Upper lobe of left lung (tissue), 6 donors: ENCODE data around the gene MLKL. TPM values are rescaled to one million over a fixed set of nuclear protein-coding genes. Genes with fewer than 3 reads are reported as not detected.

ENCODE experiments used
- ATAC-seq, 2 donors: fragments of 200-7000 bp; cut with Tn5 transposase; one replicate each; pipeline ENCODE4 v1.9.1; 2022; ENCODE audit warnings: mild to moderate bottlenecking in 2 of 2, moderate library complexity in 2 of 2; ENCODE audit not compliant: low FRiP score in 2 of 2
- DNase-seq, 2 donors: peaks; one replicate each; pipeline ENCODE4 v3.0.0-alpha.2; 2019 to 2020
- H3K27ac ChIP-seq, 4 donors: fragments of 200-600 bp; sonication (generic); one replicate each; pipeline ENCODE4 v1.5.1; 2016 to 2019
- H3K27me3 ChIP-seq, 4 donors: fragments of 200-600 bp; sonication (generic); one replicate each; pipeline ENCODE4 v1.5.1; 2017 to 2019
- H3K36me3 ChIP-seq, 4 donors: fragments of 200-600 bp; sonication (generic); one replicate each; pipeline ENCODE4 v1.5.1; 2016 to 2019
- H3K4me1 ChIP-seq, 4 donors: fragments of 200-600 bp; sonication (generic); one replicate each; pipeline ENCODE4 v1.5.1; 2018 to 2019
- H3K4me3 ChIP-seq, 4 donors: fragments of 200-600 bp; sonication (generic); one replicate each; pipeline ENCODE4 v1.5.1; 2017 to 2019; ENCODE audit warnings: mild to moderate bottlenecking in 2 of 4, moderate library complexity in 1 of 4
- H3K9me3 ChIP-seq, 4 donors: fragments of 200-600 bp; sonication (generic); one replicate each; pipeline ENCODE4 v1.5.1; 2018 to 2019
- CTCF ChIP-seq, 6 experiments: fragments of 450-650 bp in 4 of 6; fragments of 200-600 bp in 2 of 6; sonication (generic) in 2 of 6; IDR thresholded peaks; one replicate each; pipeline ENCODE4 v1.5.1; 2016 to 2019; ENCODE audit warnings: antibody characterized with exemption in 6 of 6
- EP300 ChIP-seq, 4 donors: sonication (generic); formaldehyde crosslinking; IDR thresholded peaks; one replicate each; pipeline ENCODE4 v1.5.1; 2017; ENCODE audit warnings: antibody characterized with exemption in 4 of 4, control low read depth in 2 of 4
- POLR2A ChIP-seq, 4 donors: fragments of 450-650 bp; IDR thresholded peaks; one replicate each; pipeline ENCODE4 v1.5.1; 2016 to 2017; ENCODE audit warnings: antibody characterized with exemption in 4 of 4, mild to moderate bottlenecking in 2 of 4
- POLR2AphosphoS5 ChIP-seq, 2 donors: sonication (generic); formaldehyde crosslinking; IDR thresholded peaks; one replicate each; pipeline ENCODE4 v1.5.1; 2017; ENCODE audit warnings: antibody characterized with exemption in 2 of 2
- WGBS, 2 donors: methylation state at CpG; one replicate each; pipeline ENCODE4 v1.1.5; 2017 to 2018; 5-methylcytosine and 5-hydroxymethylcytosine counted together
- total RNA-seq, 6 donors: library from RNA; depleted of rRNA in 4 of 6; stranded (reverse); fragments of >200 nt in 4 of 6; gene quantifications; one replicate each; pipeline versions ENCODE4 v1.1.0 to v1.2.1, GENCODE V29; 2016 to 2021
- donor health status: DM: no; HTN: no; CAD: no; lungs with moderate emphysema.
- donor health status: DM: no; HTN: yes; CAD: no; lungs with severe emphysema.

The MLKL gene
- total RNA-seq, 6 donors from 2014 or later = 15.0 to 81.7 (median 31.6) TPM

- Histone ChIP-seq H3K36me3 (no peaks in the 10 kb centered on the region), H3K27ac (no peak overlapping the region), H3K4me3 (no peak overlapping the region), H3K9me3 (no peaks in the 10 kb centered on the region), H3K4me1 (no peaks in the 10 kb centered on the region), H3K27me3 (no peaks in the 10 kb centered on the region)
- ATAC-seq = no peak
- 88 to 92% methylated on average over 9 to 26 of the region's 27 CpGs for WGBS, 2 donors
- TF ChIP-seq POLR2A (IDR thresholded peaks at IDR 0.05) (no peak), POLR2AphosphoS5 (IDR thresholded peaks at IDR 0.05) (no peak), CTCF (IDR thresholded peaks at IDR 0.05) (no peak), EP300 (IDR thresholded peaks at IDR 0.05) (no peak)
- DNase-seq = peak in 1 of 2 donors; percentile 66
Measured at GRCh38 chr16:74718741-74719610, 18.3 kb upstream of the MLKL start.

DNA sequence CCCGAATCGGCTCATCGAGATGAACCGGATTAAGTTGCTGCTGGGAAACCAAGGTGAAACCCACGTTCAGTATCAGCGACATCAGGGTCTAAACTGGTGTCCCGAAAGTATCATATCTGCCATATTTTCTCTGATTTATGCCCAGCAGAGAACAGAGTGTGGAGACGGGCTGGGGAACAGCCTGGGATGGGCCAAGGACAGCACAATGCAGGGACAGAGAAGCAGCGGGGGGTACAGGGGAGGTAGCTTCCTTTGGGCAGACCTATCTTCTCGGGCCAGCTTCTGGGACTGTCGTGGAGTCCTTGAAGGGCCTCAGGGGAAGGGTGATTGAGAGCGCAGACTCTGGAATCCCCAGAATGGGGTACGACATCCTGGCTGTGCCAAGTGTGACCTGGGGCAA is 17.5 kb upstream of the MLKL start:
- 93% methylated on average over 13 of the region's 13 CpGs for WGBS, 2 donors
- TF ChIP-seq POLR2A (IDR thresholded peaks at IDR 0.05) = no peak
- TF ChIP-seq POLR2AphosphoS5 (IDR thresholded peaks at IDR 0.05) = no peak
- TF ChIP-seq EP300 (IDR thresholded peaks at IDR 0.05) = no peak
- no peak for TF ChIP-seq CTCF (IDR thresholded peaks at IDR 0.05)
- no peak for ATAC-seq
- Histone ChIP-seq H3K4me1 (no peaks in the 10 kb centered on the region), H3K27me3 (no peaks in the 10 kb centered on the region), H3K36me3 (no peaks in the 10 kb centered on the region), H3K9me3 (no peaks in the 10 kb centered on the region), H3K27ac (no peak overlapping the region), H3K4me3 (no peak overlapping the region)
- DNase-seq = no peak

- H3K4me1 ChIP-seq = no peaks in the 10 kb centered on the region
- no peak overlapping the region for H3K27ac ChIP-seq
- H3K27me3 ChIP-seq = no peaks in the 10 kb centered on the region
- ATAC-seq (no peak), DNase-seq (no peak)
- WGBS, 2 donors = 81 to 85% methylated on average over 7 of the region's 7 CpGs
- no peaks in the 10 kb centered on the region for H3K36me3 ChIP-seq
- H3K4me3 ChIP-seq = no peak overlapping the region
- H3K9me3 ChIP-seq = no peaks in the 10 kb centered on the region
- TF ChIP-seq POLR2A (IDR thresholded peaks at IDR 0.05) (no peak), CTCF (IDR thresholded peaks at IDR 0.05) (no peak), POLR2AphosphoS5 (IDR thresholded peaks at IDR 0.05) (no peak), EP300 (IDR thresholded peaks at IDR 0.05) (no peak)
Measured at GRCh38 chr16:74717367-74717766, 16.7 kb upstream of the MLKL start.

DNA sequence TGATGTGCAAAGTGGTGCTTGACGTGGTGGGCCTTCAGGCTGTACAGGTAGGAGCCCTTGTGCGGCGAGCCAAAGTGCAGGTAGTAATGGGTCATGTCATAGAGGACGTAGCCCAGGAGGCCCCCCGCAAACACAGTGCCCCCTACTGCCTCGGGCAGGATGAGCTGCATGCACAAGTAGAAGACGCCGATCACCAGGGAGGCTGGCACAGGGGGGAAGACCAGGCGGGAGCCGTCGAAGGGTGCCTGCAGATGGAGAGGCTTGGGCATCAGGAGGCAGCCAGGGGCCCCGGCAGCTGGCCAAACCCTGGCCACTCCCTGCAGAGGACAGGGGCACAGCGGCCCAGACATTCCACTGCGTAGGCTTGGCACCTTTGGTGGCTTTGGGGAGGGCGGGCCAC is 15.7 kb upstream of the MLKL start:
- TF ChIP-seq POLR2A (IDR thresholded peaks at IDR 0.05) (no peak), CTCF (IDR thresholded peaks at IDR 0.05) (no peak), POLR2AphosphoS5 (IDR thresholded peaks at IDR 0.05) (no peak), EP300 (IDR thresholded peaks at IDR 0.05) (no peak)
- no peaks in the 10 kb centered on the region for H3K27me3 ChIP-seq
- no peaks in the 10 kb centered on the region for H3K4me1 ChIP-seq
- no peak overlapping the region for H3K4me3 ChIP-seq
- no peak for ATAC-seq
- H3K9me3 ChIP-seq = no peaks in the 10 kb centered on the region
- DNase-seq = peak in 1 of 2 donors; percentile 69
- no peaks in the 10 kb centered on the region for H3K36me3 ChIP-seq
- no peak overlapping the region for H3K27ac ChIP-seq
- 84 to 91% methylated on average over 11 to 15 of the region's 15 CpGs for WGBS, 2 donors

DNA sequence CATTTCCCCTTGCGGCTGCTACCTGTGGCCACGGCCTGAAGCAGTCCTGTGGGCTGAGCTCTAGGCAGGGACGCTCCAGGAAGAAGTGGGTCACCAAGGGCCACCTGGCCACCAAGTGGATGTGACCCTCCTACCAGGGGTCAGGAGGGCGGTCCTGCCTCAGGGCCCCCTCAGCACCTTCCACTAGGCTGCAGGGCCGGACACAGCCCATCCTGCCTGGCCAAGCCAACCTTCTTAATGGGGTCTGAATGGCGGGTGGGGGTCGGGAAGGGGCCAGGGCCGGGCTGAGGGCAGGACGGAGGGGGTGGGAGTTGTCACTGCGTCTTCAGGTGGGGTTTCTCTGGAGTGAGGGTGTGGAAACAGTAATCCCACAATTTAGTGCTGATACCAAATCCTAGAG is 13.2 kb upstream of the MLKL start:
- no peaks in the 10 kb centered on the region for H3K4me1 ChIP-seq
- TF ChIP-seq POLR2A (IDR thresholded peaks at IDR 0.05) (no peak), EP300 (IDR thresholded peaks at IDR 0.05) (no peak), POLR2AphosphoS5 (IDR thresholded peaks at IDR 0.05) (no peak), CTCF (IDR thresholded peaks at IDR 0.05) (no peak)
- ATAC-seq (no peak), DNase-seq (peak in 1 of 2 donors; percentile 51)
- no peaks in the 10 kb centered on the region for H3K27me3 ChIP-seq
- 79 to 86% methylated on average over 5 to 10 of the region's 10 CpGs for WGBS, 2 donors
- H3K36me3 ChIP-seq = no peaks in the 10 kb centered on the region
- no peak overlapping the region for H3K27ac ChIP-seq
- H3K4me3 ChIP-seq = no peak overlapping the region
- H3K9me3 ChIP-seq = no peaks in the 10 kb centered on the region
